Activated CD4-positive, alpha-beta T cell treated with anti-CD3 and anti-CD28 coated beads, Interleukin-10, Interleukin-2, amounts not matched to agents 100 ng/mL and 50 ng/mL, durations not matched to agents 16 hours and 8 hours (primary cell): ENCODE measurements around the gene ATAD3A.
A peak's percentile ranks its signal among the peaks of the same experiment; 100 is the strongest.
"Not testable (repeated sequence)": the region's sequence is repeated elsewhere in the genome, so short reads cannot be mapped to it uniquely, and the experiment has no call there.

Source experiments
- DNase-seq: peaks from one replicate; pipeline ENCODE4 v3.0.0-alpha.2; 2020

The ATAD3A gene

GRCh38 chr1:1524750-1525383, 12.9 kb downstream of the ATAD3A start:
- not testable (repeated sequence) for DNase-seq

DNA sequence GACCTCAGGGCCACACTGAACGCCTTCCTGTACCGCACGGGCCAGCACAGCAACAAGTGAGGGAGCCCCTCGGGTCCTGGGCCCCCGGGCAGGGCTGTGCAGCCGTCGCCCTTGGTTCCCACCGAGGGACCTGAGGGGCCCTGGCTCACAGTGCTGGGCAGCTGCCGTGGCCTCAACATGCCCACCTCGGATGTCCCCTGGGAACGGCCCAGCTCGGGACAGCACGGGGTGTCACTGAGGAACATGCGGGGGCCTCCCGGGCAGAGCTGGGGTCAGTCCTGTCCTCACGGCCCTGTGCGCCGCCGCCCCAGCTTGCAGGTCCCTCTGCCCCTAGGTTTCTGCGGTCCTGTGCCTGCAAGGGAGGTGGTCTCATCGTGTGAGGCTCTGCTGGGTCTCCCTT, 14.5 kb downstream of the ATAD3A start:
- DNase-seq, result not testable (repeated sequence)

GRCh38 chr1:1527092-1527816, 15.3 kb downstream of the ATAD3A start:
- no peak for DNase-seq

- no peak for DNase-seq
Measured at GRCh38 chr1:1528301-1529267, 16.6 kb downstream of the ATAD3A start.

- DNase-seq, result no peak
Measured at GRCh38 chr1:1529321-1529720, 17.4 kb downstream of the ATAD3A start.

DNA sequence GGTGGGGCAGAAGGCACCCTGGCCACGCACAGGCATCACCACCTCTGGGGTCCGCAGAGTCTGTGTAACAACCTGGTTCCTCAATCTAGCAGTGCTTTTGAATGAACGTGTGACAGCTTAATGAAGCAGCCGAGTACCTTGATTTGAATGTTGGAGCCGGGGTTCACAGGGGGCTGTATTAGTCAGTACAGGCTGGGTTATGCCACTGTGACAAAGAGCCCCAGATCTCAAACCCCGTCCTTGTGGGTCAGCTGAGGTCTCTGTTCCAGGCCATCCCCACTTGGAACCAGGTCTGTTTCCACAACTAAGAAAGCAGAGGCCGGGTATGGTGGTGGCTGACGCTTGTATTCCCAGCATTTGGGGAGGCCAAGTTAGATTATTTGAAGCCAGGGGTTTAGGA, 18.0 kb downstream of the ATAD3A start:
- DNase-seq, result no peak

DNA sequence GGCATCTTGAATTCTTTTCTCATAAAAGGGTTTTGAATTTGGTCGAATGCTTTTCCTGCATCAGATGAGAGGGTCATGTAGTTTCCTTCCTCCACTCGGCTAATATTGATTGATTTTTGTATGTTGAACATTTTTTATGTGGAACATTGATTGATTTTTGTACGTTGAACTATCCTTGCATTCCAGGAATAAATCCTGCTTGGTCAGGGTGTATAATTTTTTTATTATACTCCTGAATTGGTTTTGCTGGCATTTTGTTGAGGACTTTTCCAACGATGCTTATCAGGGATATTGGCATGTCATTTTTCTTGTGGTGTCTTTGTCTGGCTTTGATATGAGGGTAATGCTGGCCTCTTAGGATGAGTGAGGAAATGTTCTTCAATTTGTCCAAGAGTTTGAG, 20.0 kb downstream of the ATAD3A start:
- DNase-seq, result no peak

GRCh38 chr1:1533176-1533893, 21.4 kb downstream of the ATAD3A start:
- not testable (repeated sequence) for DNase-seq

DNA sequence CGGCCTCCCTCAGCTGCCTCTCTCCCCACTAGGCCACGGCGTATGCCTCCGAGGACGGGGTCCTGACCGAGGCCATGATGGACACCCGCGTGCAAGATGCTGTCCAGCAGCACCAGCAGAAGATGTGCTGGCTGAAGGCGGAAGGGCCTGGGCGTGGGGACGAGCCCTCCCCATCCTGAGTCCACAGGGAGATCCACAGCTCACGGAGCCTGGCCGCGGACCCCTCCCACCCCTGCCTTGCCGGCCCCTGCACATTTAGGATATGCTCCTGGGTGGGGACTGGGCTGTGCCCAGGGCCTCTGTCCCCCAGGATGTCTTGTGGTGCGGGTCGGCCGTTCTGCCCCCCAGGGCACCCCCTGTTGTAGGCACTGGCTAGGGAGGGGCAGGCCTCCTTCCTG, 21.9 kb downstream of the ATAD3A start:
- not testable (repeated sequence) for DNase-seq

DNA sequence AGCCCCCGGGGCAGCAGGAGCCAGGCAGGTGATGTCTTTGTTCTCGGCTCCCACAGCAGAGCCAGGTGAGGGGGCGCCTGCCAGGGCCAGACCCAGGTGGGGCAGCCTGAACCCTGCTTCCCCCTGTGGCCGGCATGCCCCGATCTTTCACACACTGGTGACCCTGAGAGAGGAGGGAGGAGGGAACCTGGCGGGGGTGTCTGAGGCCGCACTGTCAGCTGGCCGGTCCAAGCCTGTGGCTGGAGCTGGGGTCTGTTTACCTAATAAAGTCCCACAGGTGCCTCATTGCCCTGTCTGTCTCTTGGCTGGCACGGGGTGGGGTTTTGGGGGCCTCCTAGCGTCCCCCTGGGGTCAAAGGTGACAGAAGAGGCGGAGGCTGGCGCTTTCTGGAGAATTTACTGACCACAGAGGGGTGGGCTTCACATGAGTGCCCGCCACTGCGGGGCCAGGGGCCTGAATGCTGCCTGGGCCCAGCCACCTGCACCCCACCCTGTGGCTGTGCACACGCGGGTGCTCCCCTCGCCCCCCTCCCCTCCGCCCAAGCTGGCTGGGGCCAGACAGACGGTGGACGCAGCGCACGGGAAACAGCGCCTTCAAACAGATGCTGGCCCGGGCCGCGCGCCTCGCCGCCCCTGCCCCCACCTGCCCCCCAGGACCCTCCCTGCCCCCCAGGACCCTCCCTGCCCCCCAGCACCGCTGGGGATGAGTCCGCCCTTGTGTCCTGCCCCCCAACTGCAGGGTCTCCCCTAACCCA, 22.6 kb downstream of the ATAD3A start:
- DNase-seq, result no peak

- DNase-seq, result no peak
Measured at GRCh38 chr1:1535201-1536018, 23.4 kb downstream of the ATAD3A start.

GRCh38 chr1:1536019-1536937, 24.3 kb downstream of the ATAD3A start:
- no peak for DNase-seq

GRCh38 chr1:1536938-1537546, 25.1 kb downstream of the ATAD3A start:
- DNase-seq, result no peak

DNA sequence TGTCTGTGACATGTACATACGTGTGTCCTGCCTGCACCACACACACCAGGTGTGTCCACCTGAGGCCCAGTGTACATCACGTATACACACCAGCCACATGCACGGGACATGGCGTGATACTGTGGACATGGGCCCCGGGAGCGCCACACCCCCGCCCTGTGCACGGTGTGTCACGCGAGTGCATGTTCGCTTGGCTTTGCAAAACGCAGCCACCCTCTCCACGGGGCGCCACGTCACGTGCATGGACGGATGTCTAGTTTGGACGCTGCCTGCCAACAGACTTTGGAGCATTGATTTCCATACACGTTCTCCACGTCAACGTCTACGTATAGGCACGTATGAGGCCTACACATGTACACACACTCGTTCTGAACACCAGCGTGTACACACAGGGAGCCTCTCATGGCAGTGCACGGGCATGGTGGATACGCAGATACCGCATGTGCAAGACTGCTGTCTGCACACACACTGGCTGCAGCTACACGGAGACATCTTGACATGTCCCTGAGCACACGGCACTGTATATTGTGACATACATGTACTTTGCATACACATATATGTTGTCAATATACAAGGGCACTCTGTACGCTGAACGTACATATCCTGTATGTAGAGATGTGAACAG, 25.8 kb downstream of the ATAD3A start:
- no peak for DNase-seq

DNA sequence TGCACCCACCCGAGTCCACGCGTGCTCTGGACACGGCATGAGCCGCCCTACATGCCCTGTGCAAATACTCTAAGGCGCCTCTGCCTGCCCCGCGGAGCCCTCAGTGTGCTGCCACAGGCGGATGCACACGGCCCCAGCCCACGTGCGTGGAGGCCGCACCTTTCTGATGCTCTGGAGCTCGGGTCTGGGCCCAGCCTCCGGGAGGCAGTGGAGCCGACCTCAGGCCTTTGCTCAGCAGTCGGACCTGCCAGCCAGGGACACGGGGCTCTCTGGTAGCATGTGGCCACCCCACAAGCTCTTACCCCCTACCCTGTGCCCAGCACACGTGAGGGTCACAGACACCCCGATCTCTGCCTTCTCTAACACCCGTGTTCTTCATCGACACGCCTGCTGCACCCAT, 26.4 kb downstream of the ATAD3A start:
- DNase-seq, result no peak

DNA sequence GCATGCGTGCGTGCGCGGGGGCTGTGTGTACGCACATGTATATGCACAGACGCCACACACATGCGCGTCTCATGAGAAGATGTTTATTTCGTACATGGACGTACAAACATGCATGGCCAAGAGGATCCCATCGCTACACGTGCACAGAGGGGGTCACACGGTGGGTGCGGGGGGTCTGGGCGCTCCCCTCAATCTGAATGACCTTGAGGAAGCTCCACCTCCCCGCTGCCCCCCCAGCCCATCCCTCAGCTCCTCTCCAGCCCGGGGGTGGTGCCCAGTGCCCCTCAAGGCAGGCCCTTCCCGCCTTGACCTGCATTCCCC, 27.0 kb downstream of the ATAD3A start:
- DNase-seq, result no peak

DNA sequence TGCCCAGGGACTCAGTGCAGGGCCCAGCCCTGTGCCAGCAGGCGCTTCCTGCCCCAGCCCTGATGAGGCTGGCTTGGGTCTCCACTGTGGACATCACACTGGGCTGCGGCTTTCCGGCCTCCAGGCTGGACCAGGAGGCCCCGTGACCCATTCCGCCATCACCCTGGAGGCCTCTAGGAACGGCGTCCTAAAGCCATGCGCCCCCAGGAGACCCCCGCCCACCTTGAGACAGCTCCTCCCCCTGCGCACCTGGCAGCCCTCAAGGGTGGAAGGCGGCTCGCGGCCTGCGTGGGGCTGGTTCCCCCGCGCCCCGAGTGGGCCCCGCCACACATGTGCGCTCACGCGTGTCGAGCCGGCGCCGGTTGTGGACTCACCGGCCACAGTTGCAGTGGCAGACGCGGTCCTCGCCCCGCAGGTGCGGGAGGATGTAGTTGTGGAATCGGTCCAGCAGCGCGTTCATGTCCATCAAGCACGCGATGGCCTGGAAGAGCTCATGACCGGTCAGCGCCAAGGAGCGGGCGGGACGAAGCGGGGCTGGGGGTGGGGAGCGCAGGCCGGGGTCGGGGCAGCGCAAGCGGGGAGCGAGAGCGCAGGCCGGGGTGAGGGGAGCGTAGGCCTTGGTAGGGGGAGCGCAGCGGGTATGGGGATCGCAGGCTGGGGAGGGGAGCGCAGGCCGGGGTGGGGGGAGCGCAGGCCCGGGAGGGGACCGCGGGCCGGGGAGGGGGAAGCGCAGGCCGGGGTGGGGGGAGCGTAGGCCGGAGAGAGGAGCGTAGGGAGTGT, 27.5 kb downstream of the ATAD3A start:
- no peak for DNase-seq

GRCh38 chr1:1540090-1540817, 28.3 kb downstream of the ATAD3A start, which contains the start of gene TMEM240:
Gene TMEM240 (minus strand): TSS chr1:1540624. CDS start chr1:1540346, 278 bp downstream.
- peak; percentile 52 for DNase-seq
